GM04503 (cell line): ENCODE data around the gene LAMP5.

Source experiments
- DNase-seq: peaks from one replicate; pipeline ENCODE4 v3.0.0-alpha.2; 2012; ENCODE audit warnings: low read depth

LAMP5 gene

DNA sequence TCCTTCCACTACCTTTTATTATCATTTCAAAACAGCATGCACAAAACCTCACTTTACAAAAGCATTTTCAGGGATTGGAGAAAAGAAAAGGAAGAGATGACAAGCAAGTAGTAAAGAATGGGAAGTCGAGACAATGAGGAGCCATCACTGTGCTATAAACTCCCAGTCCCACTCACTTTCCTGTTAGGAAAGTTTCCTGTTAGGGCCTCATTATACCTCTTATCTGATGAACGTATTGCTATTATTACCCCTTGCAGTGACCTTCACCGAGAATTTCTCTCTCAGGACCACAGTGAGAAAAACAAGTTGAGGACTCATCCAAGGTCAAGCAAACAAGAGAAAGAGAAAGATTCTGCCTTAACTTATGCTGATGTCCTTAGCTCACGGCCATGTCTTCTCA, 28.8 kb downstream of the LAMP5 start:
- no peak for DNase-seq

GRCh38 chr20:9550283-9550682, 35.9 kb downstream of the LAMP5 start:
- no peak for DNase-seq

DNA sequence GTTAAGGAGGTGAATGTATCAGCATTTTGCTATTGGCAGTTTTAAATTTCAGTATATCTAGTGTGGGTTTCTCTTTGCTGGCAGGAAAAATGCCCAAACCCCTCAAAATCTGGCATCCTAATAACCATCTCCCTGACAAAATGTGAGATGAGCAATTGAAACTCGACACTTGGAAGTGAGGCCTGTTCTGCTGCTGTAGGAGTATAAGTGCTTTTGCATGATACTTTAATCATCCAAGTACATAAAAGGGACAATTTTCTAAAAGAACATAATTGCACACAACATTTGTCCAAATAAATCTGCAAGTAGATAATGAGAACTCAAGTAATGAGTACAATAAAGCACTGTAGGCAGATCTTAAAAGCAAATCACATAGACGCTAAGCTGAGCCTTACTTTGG, 36.5 kb downstream of the LAMP5 start:
- DNase-seq, result no peak

- DNase-seq, result no peak
These were observed 37.6 kb downstream of the LAMP5 start for GRCh38 chr20:9551808-9552550.

DNA sequence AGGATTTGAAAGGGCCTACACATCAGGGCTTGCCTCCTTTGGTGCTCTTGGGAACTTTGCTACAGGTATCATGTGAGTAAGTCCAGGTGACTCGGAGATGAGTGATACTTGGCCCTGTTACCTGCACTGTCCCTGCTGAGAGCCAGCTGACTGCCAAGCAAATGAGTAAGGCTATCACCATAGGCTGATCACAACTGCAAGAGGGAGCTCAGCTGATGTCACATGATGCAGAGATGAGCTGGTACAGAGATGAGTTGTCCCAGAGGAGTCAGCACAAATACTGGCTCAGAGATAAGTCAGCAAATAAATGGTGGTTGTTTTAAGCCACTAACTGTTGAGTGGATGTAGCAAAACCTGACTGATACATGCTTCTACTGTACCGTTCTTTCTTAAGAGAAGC, 41.4 kb downstream of the LAMP5 start:
- DNase-seq, result no peak

GRCh38 chr20:9557411-9557810, 43.0 kb downstream of the LAMP5 start:
- no peak for DNase-seq

- no peak for DNase-seq
These were observed 51.6 kb downstream of the LAMP5 start for GRCh38 chr20:9565910-9566550.

DNA sequence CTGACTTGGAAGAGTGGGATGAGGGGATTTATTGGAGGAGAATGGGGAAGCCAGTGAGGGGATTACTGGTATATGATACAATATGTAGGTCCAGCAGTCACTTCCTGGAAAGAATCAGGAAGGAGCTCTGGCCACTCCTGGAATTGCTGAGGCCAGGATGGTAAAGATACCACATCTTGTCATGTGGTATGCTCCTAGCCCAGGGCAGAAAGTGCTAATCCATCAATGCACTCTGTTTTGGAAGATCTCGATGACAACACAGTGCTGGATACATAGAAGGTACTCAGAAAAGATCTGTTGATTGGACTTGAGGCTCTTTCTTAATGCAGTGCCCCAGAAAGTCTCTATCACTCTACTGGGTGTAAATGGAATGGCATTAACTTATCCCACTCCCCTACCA, 52.6 kb downstream of the LAMP5 start:
- DNase-seq, result no peak

DNA sequence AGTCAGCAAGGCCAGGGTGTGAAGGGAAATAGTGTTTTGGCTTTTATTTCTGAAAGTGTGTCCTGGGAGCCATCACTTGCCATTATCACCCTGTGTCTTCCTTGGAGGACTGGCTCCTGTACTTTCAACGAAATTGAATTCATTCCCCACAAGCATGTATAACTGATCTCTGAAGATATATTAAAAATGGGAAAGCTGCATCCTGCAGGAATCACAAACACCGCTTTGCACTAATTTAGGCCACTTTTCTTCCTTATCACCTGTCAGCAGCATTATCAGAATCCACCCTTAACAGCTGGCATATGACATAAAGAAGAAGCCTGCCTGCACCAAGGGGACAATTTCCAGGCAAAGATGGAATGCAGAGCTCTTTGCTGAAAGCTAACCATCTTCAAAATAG, 56.2 kb downstream of the LAMP5 start:
- DNase-seq, result no peak

DNA sequence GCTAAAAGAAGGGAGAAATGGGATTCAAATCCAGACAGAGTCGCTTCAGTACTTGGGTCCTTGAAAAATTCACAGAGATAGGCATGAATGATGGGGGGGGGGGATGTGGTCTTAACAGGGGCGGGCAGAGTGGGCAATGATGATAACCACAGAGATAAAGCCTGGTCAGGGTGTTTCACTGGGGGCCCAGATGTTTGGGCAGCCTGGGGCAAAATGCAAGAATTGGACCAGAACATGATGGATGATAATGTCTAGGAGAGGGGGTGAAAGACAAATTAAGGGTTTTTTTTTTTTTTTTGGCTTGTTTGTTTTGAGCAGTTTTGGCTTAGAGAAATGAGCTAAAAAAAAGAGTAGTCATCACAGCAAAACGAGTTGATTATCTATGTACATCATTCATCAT, 57.4 kb downstream of the LAMP5 start:
- DNase-seq, result no peak

GRCh38 chr20:9572670-9573069, 58.3 kb downstream of the LAMP5 start:
- no peak for DNase-seq

DNA sequence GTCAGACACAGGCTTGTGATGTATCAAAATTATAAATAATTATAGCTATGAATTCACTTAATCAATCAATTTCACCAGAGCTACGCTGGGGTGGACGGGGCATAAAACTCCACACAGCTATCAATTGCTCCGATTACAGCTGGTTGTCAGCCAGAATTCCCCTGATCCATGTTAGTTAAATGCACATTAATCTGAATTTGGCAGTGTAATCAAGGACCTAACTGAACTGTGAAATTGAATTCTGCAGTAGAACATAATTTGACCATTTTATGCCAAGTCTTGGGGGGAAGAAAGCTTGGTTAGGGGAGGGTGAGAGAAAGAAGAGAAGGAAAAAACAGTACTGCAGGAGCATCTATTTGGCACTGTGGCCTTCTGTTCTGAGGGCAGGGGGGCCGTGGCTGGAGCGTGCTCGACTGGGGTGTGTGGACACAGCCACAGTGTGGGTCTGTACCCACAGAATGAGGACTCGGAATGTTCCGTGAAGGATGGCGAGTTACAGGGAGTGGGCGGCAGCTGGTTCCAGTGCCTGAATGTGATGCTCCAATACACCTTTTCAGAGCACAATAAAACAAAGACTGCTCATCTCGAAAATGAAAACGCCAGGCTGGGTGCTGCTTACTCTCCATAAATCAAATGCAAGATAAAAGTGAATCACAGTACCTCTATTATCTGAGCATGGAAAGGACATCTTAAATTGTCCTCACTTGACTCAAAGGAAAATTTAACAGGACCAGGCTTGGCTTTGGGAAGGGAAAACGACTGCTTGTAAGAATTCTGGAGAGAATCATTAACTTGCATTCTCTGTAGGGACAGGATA, 59.2 kb downstream of the LAMP5 start:
- no peak for DNase-seq

- no peak for DNase-seq
These were observed 59.8 kb downstream of the LAMP5 start for GRCh38 chr20:9574181-9574580.

GRCh38 chr20:9574776-9575175, 60.4 kb downstream of the LAMP5 start:
- DNase-seq, result no peak

- no peak for DNase-seq
These were observed 61.4 kb downstream of the LAMP5 start for GRCh38 chr20:9575836-9576235.

GRCh38 chr20:9576695-9577094, 62.3 kb downstream of the LAMP5 start:
- no peak for DNase-seq

- DNase-seq, result no peak
These were observed 63.0 kb downstream of the LAMP5 start for GRCh38 chr20:9577397-9577796.

DNA sequence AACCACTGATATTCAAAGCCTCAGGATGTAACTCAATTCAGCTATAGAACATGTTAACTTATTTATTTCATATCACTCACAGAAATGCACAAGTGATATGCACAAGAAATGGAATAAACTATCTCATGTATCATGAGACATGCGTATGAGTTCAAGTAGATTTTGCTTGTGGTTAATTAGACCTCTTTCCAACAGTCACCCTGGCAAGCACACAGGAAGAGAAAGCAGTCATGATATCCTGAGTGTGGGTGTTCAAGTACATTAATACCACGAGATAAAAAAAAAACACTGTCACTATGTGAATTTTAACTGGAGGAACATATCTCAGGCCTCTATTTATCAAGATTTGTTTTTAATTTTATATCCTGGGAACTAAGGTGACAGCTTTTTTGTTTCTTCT, 64.2 kb downstream of the LAMP5 start:
- no peak for DNase-seq
